ENCODE data around the gene LIN54.
"Not testable (repeated sequence)": the region's sequence is repeated elsewhere in the genome, so short reads cannot be mapped to it uniquely, and the experiment has no call there.

The LIN54 gene

DNA sequence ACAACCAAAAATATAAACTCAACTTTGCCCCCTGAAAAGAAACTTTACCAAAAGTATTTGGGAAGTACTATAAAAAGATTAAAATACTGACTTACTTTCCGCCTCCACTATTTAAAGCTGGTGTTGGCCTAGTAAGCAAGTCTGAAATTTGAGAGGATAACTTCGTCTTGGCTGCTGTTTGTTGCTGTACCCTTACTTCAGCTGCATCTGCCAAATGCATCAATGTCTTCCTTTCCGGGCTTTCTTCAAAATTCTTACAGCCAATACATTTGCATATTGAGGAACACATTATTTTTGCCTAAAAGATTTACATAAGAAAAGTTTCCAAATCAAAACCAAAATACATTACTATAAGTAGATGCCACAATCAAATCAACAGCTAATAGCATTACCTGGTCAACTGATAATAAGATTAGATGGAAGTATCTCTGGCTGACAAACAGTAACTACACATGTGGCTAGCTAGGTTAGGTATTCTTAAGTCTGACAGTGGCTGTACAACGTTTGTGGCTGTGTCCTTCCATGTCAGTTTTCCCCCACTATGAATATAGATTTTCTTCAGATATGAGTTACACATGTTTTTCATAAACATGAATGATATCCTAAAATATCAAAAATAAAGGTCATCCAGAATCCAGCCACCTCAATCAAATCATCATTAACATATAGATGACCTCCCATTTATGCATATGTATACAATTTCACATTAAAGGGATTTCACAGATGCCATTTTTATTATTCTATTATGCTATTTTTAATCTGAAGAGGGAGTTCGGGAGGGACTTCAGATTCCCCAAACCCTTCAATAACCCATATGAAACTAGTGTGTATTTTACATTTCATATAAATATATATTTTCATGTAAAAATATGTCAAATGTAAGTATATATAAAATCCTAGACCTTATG, 79.5 kb downstream of the LIN54 start:
- no peak for DNase-seq

DNA sequence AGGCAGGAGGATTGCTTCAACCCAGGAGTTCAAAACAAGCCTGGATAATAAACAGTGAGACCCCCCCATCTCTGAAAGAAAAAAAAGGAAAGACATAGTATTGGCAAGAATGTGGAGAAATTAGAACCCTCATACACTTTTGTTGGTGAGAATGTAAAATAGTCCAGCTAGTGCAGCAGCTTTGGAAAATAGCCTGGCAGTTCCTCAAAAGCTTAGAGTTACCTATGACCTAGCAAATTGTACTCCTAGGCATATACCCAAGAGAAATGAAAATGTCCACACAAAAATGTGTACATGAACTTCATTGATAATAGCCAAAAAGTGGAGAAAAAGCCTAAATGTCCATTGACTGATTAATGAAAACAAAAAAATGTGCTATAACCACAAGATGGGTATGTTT, 88.8 kb downstream of the LIN54 start:
- DNase-seq, result no peak

DNA sequence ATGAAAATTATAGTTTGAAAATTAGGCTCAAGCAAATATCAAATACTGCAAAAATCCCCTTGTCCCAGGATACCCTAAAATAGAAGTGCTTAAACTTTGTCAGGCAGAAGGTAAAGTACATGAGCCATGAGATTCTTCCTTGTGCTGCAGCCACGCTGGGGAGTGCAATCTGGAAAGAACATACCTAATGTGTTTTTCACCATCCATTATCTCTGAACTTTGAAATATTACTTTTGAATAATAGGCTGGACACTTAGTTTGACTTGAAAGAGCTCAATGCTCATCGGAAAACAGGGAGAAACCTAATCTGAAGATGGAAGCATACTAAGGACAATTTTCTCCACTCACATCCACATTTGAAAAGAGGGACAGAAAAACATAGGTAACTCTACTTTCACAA, 91.2 kb downstream of the LIN54 start:
- no peak for DNase-seq

DNA sequence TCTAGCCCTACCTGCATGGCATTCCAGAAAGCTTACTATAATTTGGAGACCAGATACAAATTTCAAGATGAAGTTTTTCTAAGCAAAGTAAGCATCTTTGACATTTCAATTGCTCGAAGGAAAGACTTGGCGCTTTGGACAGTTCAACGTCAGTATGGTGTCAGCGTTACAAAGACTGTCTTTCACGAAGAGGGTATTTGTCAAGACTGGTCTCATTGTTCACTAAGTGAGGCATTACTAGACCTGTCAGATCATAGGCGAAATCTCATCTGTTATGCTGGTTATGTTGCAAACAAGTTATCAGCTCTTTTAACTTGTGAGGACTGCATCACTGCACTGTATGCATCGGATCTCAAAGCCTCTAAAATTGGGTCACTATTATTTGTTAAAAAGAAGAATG, 92.5 kb downstream of the LIN54 start:
- DNase-seq, result no peak

DNA sequence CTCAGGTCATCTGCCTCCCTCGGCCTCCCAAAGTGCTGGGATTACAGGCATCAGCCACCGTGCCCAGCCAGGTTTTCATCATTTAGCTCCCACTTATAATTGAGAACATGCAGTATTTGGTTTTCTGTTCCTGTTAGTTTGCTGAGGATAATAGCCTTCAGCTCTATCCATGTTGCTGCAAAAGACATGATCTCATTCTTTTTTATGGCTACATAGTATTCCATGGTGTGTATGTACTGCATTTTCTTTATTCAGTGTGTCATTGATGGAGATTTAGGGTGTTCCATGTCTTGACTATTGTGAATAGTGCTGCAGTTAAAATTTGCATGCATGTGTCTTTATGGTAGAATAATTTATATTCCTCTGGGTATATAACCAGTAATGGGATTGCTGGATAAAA, 96.7 kb downstream of the LIN54 start:
- not testable (repeated sequence) for DNase-seq

DNA sequence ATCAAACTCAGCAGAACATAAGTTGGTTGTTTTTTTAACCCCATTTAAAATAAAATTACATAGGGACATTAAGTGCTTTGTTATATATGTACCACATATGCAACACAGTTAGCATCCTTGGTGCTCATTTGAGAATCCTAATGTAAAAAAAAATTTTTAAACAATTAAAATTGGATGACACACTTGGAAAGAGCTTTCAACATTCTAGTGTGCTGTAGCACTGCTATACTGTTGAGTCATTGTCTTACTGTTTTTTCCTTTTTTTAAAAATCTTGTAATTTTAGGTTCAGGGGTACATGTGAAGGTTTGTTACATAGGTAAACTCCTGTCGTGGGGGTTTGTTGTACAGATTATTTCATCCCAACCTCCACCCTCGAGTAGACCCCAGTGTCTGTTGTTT, 97.3 kb downstream of the LIN54 start:
- DNase-seq, result no peak

DNA sequence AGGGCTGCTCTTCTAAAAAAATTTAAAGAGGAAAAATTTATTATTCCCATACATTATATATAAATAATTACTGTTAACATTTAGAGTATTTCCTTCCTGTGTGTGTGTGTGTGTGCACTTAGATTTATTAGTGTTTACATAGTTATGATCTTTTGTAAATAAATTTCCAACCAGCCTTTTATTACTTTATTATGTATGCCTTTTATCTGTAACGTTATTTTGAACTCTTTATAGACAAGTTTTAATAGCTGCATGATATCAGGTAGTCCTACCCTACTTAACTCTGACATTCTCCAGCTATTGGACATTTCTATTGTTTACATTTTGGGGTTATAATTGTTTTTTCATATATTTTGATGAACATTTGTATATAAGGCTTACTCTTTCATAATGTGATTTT, 101.3 kb downstream of the LIN54 start:
- DNase-seq, result no peak

DNA sequence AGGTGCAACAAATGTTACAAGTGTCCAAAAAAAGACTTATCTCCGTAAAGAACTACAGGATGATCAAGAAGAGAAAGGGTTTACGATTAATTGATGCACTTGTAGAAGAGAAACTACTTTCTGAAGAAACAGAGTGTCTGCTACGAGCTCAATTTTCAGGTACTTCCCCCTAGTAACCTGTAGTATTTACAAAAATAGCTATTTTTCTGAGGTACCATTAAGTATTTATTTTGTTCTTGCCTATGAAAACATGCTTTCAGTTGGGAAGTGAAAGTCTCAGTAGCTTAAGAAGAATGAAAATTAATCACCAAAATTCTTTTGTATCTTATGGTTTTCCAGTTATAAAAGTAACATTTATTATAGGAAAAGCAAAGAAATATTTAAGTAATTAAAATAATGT, 104.2 kb downstream of the LIN54 start:
- no peak for DNase-seq

DNA sequence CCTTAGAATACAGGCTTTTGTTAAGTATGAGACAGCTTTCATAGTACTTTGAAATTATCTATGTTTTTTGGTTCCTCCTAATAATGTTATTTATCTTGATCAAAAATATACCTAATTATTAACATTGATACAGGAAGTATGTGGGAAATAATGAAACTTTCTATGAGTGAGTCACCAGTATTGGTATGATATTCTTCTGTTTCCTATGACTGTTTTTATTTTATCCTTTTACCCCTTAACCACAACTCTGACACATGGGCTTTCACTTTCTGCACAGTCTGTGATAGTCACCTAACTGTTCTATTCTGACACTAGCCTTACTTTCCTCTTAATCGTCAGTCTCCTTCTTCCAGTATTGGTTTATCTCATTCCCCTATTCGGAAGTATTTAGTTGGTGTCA, 105.4 kb downstream of the LIN54 start:
- no peak for DNase-seq

DNA sequence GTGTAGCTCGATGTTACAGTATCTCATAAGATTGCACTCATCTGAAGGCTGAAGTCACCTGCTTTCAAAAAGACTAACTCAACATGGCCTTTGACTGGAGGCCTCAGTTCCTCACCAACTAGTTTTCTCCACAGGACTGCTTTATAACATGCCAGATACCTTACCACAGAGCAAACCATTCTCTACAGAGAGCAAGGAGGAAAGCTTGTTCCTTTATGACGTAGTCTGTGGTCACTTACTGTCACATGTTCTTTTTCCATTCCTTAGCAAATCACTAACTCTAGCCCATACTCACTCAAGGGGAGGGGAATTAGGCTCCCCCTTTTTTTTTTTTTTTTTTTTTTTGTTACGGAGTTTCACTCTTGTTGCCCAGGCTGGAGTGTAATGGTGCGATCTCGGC, 106.9 kb downstream of the LIN54 start:
- DNase-seq, result no peak

DNA sequence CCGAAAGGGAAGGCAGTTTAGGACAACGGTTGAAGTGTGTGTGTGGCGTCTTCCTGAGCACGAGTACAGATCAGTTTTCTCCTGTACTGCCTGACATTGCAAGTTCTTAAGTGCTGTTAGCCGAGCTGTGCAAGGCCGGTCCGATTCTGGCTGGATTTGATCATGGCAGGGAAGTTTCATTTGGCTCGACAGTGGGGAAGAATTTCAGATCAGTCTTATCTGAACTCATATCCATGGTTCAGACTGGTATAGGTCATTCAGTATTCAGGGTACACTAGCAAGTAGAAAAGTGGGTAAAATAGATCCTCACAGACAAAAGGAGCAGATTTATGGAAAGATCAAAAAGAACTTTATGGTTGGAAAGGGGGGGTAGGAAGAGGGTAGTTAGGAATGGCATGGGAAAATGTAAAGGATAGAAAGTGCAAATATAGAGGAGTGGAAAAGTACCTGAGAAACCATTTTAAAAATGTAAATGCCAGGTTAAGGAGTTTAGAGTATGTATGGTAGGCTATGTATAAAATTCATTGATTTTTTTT, 109.4 kb downstream of the LIN54 start:
- DNase-seq, result peak; percentile 38

DNA sequence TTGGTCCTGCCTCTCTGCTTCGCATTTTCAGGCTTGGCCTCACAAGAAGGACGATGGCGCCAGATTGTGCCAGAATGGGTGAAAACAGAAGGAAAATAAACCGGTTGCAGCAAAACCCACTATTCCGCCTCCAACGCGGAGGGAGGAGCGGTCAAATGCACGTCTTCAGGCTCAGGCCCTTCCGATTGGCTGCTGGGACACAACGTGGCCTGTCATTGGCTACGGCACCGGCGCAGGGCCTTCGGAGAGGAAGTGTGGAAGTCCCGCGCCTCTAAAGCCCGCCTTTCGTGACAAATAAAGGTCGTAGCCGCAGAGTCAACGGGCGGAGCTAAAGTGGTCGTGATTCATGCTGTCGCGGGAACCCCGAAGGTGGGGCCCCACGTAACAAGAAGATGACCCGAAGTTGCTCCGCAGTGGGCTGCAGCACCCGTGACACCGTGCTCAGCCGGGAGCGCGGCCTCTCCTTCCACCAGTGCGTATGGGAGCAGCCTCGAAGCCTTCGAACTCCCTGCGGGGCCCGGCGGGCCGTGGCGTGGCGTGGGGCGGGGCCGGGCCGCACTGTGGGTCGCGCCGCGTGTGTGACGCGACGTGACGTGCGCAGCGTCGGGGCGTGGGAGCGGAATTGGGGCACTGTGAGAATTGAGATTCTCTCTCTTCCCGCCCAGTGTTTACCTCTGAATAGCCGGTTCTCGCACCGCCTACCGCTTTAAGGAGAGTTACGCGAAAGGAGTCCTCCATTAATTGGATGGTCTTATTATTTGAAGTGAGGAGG, 110.0 kb downstream of the LIN54 start, which contains the start of gene THAP9:
THAP9 (plus strand) TSS at position 325 of the 772 bp plus-strand sequence; CDS start at position 393, 68 bp downstream.
- DNase-seq, result peak; percentile 95

DNA sequence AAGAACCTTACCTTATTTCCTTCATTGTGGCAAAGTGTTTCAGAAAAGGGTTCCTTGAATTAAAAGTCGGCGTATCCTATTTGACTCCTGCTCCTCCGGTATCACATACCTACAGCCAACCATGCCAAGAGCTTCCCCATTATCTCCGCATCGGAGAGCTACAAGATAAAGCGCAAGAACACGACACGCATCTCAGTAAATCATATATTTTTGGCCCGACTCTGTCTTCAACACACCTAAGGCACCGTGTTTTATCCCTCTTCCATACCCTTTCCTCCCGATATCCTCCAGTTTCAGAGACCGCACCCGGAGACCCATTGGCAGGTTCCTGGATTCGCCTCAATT, 110.6 kb downstream of the LIN54 start:
- DNase-seq, result peak; percentile 75

DNA sequence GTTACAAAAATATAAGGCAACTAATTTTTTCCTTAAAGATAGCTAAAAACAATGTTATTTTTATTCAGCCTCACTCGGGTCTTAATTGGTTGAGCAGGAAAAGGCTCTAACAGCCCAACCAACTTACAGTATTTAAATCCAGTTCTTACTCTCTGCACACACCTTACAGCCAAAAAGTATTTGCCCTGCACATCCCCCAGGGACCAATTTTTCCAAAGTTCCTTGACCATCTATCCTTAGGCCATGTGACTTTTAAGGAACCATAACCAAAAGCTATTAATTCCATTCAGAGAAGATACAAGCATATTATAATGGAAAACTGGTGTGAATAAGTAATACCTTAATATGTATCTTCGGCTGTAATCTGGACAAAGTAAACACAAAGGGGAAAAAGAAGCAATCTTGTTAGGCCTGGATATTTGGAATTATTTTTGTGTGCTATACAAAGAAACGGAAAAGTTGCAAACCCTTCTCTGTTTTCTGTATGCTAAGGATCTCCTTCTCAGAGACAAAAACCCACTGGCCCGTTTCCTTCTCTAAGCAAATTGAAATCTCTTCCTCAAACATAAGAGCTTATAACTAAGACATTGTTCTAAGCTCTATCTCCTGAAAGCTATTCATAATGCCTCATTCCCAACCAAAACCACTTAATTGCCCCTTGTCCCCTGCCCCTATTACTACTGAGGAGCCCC, 111.1 kb downstream of the LIN54 start:
- DNase-seq, result no peak

DNA sequence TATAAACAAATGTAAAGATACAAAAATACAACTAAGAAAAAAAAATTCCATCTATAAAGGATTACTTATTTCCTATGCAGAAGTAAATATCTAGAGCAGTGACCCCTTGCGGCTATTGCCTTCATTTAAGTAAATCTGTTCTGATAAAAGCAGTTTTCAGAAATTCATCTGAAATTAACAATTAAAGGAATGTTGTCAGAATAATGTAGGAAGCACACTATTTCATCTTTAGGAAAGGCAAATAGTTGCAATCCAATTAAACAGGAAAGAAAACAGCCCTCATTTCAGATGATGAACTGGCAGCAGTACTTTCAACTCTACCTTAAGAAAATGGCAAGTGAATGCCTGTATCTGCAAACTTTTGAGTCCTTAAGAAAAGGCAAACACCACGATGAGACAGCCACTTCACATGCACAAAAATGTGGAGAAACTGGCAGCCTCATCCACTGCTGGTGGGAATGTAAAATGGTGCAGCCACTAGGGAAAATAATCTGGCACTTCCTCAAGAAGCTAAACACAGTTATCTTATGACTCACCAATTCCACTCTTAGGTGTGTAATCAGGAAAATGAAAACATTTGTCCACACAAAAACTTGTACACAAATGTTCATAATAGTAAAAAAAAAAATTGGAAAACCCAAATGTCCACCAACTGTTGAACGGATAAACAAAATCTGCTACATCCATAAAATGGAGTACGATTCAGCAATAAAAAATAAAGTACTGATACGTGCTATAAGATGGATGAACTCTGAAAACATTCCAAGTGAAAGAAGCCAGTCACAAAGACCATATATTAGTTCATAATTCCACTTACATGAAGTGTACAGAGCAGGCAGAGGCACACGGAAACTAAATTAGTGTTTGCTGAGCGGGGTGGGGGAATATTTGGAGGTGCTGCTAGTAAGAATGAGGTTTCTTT, 112.0 kb downstream of the LIN54 start:
- DNase-seq, result no peak

DNA sequence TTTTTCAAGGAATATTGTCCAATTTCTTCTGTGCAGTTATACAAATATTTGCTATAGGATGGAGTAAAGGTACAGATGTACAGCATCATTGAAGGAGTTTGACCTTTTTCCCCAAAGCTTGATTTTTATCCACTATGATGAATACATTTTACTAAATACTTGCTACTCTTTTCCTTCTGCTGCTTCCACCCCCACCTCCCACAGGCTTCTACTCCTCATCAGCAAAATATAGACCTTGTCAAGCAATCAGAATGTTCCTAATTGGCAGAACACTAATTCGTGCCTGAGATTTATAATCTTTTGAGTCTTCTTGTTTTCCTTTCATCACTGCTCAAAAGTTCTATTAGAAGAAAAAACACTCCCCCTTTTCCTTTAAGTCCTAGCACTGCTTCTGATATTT, 113.9 kb downstream of the LIN54 start:
- no peak for DNase-seq

DNA sequence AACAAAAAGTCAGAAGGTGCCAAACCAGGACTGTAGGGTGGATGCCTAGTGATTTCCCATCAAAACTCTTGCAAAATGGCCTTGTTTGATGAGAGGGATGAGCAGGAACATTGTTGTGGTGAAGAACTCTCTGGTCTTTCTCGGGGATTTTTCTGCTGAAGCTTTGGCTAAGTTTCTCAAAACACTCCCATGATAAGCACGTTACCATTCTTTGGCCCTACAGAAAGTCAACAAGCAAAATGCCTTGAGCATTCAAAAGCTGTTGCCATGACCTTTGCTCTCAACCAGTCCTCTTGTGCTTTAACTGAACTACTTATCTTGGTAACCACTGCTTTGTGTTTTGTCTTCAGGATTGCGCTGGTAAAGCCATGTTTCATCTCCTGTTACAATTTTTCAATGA, 116.7 kb downstream of the LIN54 start:
- no peak for DNase-seq

DNA sequence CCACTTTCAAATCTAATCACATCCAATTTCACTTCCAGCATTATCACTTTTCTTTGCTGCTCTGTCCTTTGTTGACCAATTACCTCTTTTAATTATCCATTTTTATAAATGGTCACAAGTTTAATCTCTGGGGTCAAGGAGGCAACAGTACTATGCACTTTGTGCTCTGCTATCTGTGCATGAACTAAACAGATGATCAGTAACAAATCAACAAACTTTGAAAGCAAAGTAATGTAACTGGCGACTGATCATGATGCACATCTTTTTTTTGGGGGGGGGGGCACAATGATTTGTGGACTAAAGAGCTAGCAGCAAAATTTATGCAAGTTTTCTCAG, 118.2 kb downstream of the LIN54 start:
- DNase-seq, result no peak

DNA sequence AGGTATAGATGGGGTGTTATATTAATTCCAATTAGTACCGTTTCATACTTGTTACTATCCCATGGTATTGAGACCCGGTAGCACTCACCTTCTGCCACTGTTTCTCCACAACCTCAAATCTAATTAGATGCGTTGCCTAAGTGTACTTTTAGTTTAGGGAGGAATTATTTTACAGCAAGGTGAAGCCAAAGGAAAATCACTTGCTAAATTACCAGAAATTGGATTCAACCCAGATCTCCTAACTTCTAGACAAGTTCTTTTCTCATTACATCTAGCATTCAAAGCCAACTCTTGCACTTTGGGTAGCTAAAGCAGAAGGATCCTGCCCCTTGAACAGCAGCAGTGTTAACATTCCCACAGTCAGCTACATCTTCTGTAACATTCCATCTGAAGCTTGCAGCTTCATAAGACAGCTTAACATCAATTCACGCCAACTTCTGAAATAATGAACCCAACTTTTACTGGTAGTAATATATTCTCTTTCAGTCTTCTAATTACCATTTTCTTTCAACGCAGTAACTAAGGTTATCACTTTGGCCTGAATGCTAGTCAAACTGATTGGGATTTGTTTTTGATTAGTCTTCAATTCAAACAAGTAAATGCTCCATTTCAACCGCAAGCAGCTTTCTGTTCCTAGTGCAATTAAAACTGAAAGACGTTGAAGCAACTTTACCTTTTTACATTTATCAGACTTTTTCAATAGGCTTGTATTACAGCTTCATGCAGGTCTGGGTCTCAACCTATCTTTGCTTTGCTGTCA, 118.7 kb downstream of the LIN54 start:
- DNase-seq, result peak; percentile 41

DNA sequence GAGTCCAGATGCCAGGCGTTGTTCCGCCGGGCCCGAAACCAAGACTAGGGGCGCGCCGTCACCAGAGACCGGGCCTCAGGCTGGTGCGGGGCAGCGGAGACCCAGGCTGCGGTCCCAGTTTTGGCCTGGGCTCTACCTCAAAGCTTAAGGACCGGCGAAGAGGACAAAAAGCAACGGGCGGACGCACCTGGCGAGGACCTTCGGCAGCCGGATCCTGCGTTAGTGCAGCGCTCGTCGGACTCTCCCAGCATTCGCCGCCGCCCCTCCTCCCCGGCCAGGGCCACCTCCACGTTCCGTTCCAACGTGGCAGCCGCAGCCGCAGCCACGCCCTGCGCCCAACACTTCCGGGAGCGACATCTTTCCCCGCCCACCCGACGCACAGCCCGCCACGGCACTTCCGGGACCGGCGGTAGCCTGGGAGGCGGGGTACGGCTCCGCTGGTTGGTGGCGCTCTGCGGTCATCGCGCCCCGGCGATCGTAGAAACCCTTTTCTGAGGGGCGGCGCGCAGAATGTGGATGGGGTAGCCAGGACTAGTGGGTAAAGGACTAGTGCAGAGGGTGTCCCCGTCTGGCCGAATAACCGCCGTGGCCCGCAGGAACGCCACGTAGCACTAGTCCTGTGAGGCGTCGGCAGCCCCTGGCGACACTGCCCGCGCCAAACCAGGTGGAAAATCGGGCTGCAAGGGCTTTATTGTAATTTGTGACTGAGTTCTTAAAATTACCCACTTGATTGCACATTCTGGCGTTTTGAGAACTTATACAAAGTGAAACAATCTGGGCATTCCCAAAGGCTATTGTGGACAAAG, 119.5 kb downstream of the LIN54 start, which contains the start of gene SEC31A:
SEC31A (minus strand) TSS at position 253 of the 806 bp plus-strand sequence. CDS start 9,217 bp downstream, outside the sequence.
- DNase-seq, result peak; percentile 94

DNA sequence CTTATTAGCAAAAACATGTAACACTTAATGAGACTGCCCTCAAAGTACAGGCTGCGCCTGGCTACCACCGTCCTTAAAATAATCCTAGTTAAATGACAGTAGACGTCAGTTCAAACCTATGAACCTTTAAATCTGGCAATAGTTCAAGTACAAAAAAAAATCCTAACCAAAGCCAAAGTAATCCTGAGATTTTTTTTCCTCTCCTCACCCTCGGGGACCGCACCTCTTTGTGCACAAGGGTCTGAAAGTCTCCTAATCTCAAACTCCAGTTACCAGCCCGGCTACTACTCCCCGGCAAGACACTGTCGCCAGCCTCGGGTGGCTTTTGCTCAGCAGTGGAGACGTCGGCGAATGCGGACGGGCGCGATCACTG, 120.1 kb downstream of the LIN54 start:
- DNase-seq, result no peak
